Endothelial cell of umbilical vein (primary cell): ENCODE results near the gene OR14I1. TPM values are rescaled to one million over a fixed set of nuclear protein-coding genes. Genes with fewer than 3 reads are reported as not detected.

ENCODE experiments used
- BruUV-seq: library from RNA; stranded (reverse); fragments of 400-500 nt; replicated peaks from 2 replicates; lab custom pipeline; 2021; lab: Mats Ljungman, UMichigan
- CTCF ChIA-PET: fragments of 300-600, 350-600 bp; sonication (Branson Sonifier 250); formaldehyde crosslinking; loops from one replicate; lab custom pipeline; 2021; ENCODE audit warnings: antibody characterized with exemption, inconsistent platforms; lab: Charles Lee
- POLR2A ChIA-PET: fragments of 300-600, 350-600 bp; sonication (Branson Sonifier 250); formaldehyde crosslinking; loops from one replicate; lab custom pipeline; 2021; ENCODE audit warnings: antibody characterized with exemption, inconsistent platforms; lab: Charles Lee
- DNase-seq: peaks from one replicate; pipeline ENCODE4 v3.0.0-alpha.2; 2011; ENCODE audit warnings: low read depth, low spot score
- FAIRE-seq: peaks from 2 replicates; lab custom pipeline; 2011; peaks lifted over from hg19 to GRCh38; lab: Jason Lieb, UNC
- H2AFZ ChIP-seq: 2 replicates; pipeline ENCODE4 v1.6.0; 2012; ENCODE audit warnings: low read depth, low read length, control low read depth, inconsistent platforms
- H3K27ac ChIP-seq: 2 replicates; pipeline ENCODE4 v1.5.1; 2011; ENCODE audit warnings: low read depth, mild to moderate bottlenecking, control low read depth, low read length, moderate library complexity; ENCODE audit not compliant: insufficient read depth
- H3K27me3 ChIP-seq, 2 experiments: 2 replicates each; pipeline versions ENCODE4 v1.6.0 to v1.6.1; 2011; ENCODE audit warnings: low read length in 2 of 2, mixed read lengths in 1 of 2; ENCODE audit not compliant: control insufficient read depth in 2 of 2, insufficient read depth in 2 of 2
- H3K36me3 ChIP-seq, 2 experiments: 2 replicates in 1 of 2; 3 replicates in 1 of 2; pipeline ENCODE4 v1.5.1; 2011; ENCODE audit warnings: low read length in 2 of 2, mild to moderate bottlenecking in 1 of 2, moderate library complexity in 1 of 2; ENCODE audit not compliant: control insufficient read depth in 2 of 2, insufficient read depth in 2 of 2; ENCODE audit errors: extremely low read depth in 1 of 2
- H3K4me1 ChIP-seq: 3 replicates; pipeline ENCODE4 v1.5.1; 2011; ENCODE audit warnings: mild to moderate bottlenecking, low read length; ENCODE audit not compliant: control insufficient read depth, insufficient read depth; ENCODE audit errors: extremely low read depth
- H3K4me2 ChIP-seq: 2 replicates; pipeline ENCODE4 v1.6.1; 2011; ENCODE audit warnings: low read length, control low read depth, mixed read lengths; ENCODE audit not compliant: insufficient read depth
- H3K4me3 ChIP-seq, 3 experiments: fragments of 200-600 bp in 1 of 3; sonication (generic), shearing (Covaris generic) in 1 of 3; replicated peaks in 1 of 3; 2 replicates each; pipeline ENCODE4 v1.5.1; 2011 to 2016; ENCODE audit warnings: control low read depth in 3 of 3, low read length in 3 of 3, mild to moderate bottlenecking in 2 of 3, inconsistent platforms in 1 of 3, low read depth in 1 of 3, moderate library complexity in 1 of 3; ENCODE audit not compliant: insufficient read depth in 1 of 3
- H3K79me2 ChIP-seq: 2 replicates; pipeline ENCODE4 v1.6.0; 2012; ENCODE audit warnings: low read length, inconsistent platforms; ENCODE audit not compliant: control insufficient read depth, insufficient read depth
- H3K9ac ChIP-seq: replicated peaks from 2 replicates; pipeline ENCODE3; 2011; ENCODE audit warnings: low read length, control low read depth; ENCODE audit not compliant: insufficient read depth; ENCODE audit errors: extremely low read depth
- H3K9me1 ChIP-seq: replicated peaks from 3 replicates; pipeline ENCODE4 v1.6.0; 2011; ENCODE audit warnings: mild to moderate bottlenecking, low read length; ENCODE audit not compliant: control insufficient read depth, insufficient read depth; ENCODE audit errors: extremely low read depth
- H3K9me3 ChIP-seq: replicated peaks from 2 replicates; pipeline ENCODE4 v1.5.1; 2012; ENCODE audit warnings: low read length, inconsistent platforms; ENCODE audit not compliant: control insufficient read depth, insufficient read depth
- H4K20me1 ChIP-seq: replicated peaks from 2 replicates; pipeline ENCODE3; 2011; ENCODE audit warnings: mild to moderate bottlenecking, low read length; ENCODE audit not compliant: control insufficient read depth, insufficient read depth; ENCODE audit errors: extremely low read depth
- EZH2 ChIP-seq: IDR thresholded peaks from 2 replicates; pipeline ENCODE4 v1.6.1; 2012; ENCODE audit warnings: borderline replicate concordance, low read depth, mild to moderate bottlenecking, moderate library complexity, low read length, inconsistent platforms; ENCODE audit not compliant: severe bottlenecking
- FOS ChIP-seq: IDR thresholded peaks from 2 replicates; pipeline ENCODE4 v1.6.1; 2011; ENCODE audit warnings: mild to moderate bottlenecking, low read length, moderate library complexity, borderline replicate concordance; ENCODE audit not compliant: insufficient read depth
- GATA2 ChIP-seq: IDR thresholded peaks from 2 replicates; pipeline ENCODE4 v1.7.0; 2011; ENCODE audit warnings: low read depth, mild to moderate bottlenecking, moderate library complexity, mixed read lengths, low read length; ENCODE audit not compliant: insufficient read length, insufficient read depth
- JUN ChIP-seq: IDR thresholded peaks from 2 replicates; pipeline ENCODE4 v1.6.1; 2011; ENCODE audit warnings: borderline replicate concordance, low read depth; ENCODE audit not compliant: insufficient read length, insufficient read depth
- MYC ChIP-seq: IDR thresholded peaks from one replicate; pipeline ENCODE4 v1.6.1; 2011; ENCODE audit warnings: mild to moderate bottlenecking, low read depth, low read length
- POLR2A ChIP-seq: IDR thresholded peaks from 2 replicates; pipeline ENCODE4 v1.6.1; 2012; ENCODE audit warnings: low read depth, mild to moderate bottlenecking, control low read depth, low read length
- POLR2AphosphoS5 ChIP-seq: IDR thresholded peaks from 2 replicates; pipeline ENCODE4 v1.6.1; 2012; ENCODE audit warnings: low read depth, mild to moderate bottlenecking, control low read depth, low read length, moderate library complexity; ENCODE audit not compliant: insufficient read depth
- dilution Hi-C: fragments of 300-500 bp; cut with MboI; formaldehyde crosslinking; loops from one replicate; pipeline ENCODE4 v1.15.0; 2019; ENCODE audit warnings: low sequenced_read_pairs; ENCODE audit not compliant: extremely low pct_ligation_motif_present
- intact Hi-C: fragments of 100-400 bp; cut with micrococcal nuclease; formaldehyde crosslinking; loops from one replicate; pipeline ENCODE4 v1.10.0; 2022
- polyA plus RNA-seq, 4 experiments: library from polyadenylated mRNA; depleted of rRNA in 3 of 4; stranded (reverse) in 3 of 4; unstranded in 1 of 4; fragments of >200 nt; gene quantifications; 2 replicates each; pipeline versions ENCODE4 v1.2.1 to v1.2.3, GENCODE V29; 2011 to 2012; ENCODE audit warnings: missing spikeins in 1 of 4
- total RNA-seq: library from RNA; stranded (reverse); gene quantifications from 2 replicates; pipeline ENCODE4 v1.2.3, GENCODE V29; 2021
- TF ChIP-seq, protein P1 (sequence below): IDR thresholded peaks from 2 replicates; pipeline ENCODE4 v1.6.1; 2011; ENCODE audit not compliant: insufficient read depth, insufficient read length
- TF ChIP-seq, protein P2 (sequence below), 2 donors: IDR thresholded peaks; 1 replicate in 1 of 2; 2 replicates in 1 of 2; pipeline ENCODE4 v1.5.1; 2011; ENCODE audit warnings: low read length in 2 of 2, mild to moderate bottlenecking in 2 of 2, moderate library complexity in 2 of 2, control low read depth in 1 of 2, inconsistent platforms in 1 of 2, low read depth in 1 of 2; ENCODE audit not compliant: insufficient read depth in 1 of 2; ENCODE audit errors: extremely low read depth in 1 of 2

OR14I1 gene
- total and polyA plus RNA-seq, 2 donors (not counting 3 experiments of a cell fraction or from before 2014, with no cell fraction given) = not detected

DNA sequence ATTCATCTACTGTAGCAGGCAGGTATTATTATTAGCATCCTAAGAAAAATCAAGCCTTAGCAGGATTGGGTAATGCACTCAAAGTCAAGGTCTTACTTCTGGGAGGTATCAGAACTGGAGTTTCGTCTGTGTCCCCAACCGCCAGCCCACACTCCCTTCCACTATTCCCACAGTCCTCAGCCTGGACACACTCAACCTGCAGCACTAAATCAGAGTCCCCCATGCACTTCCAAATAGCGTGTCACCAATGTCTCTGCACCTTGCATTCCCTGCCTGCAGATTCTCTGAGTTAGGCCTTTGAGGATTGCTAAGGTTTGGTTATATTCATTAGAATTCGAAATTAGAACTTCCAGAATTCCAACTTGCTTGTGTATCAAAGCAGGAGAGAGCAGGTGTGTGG, 49.1 kb upstream of the OR14I1 start:
- Histone ChIP-seq H3K9me3 (no peaks in the 10 kb centered on the region), H3K27me3 (no peaks in the 10 kb centered on the region), H3K79me2 (no peaks in the 10 kb centered on the region), H2AFZ (no peak overlapping the region), H3K9me1 (no peaks in the 10 kb centered on the region), H3K4me3 (no peak overlapping the region), H3K4me2 (no peak overlapping the region), H3K4me1 (no peaks in the 10 kb centered on the region), H3K9ac (no peak overlapping the region), H3K36me3 (no peaks in the 10 kb centered on the region), H3K27ac (no peak overlapping the region), H4K20me1 (no peaks in the 10 kb centered on the region)
- intact Hi-C loops (no loop called here), dilution Hi-C loops (no loop called here)
- TF ChIP-seq, protein P1, sequence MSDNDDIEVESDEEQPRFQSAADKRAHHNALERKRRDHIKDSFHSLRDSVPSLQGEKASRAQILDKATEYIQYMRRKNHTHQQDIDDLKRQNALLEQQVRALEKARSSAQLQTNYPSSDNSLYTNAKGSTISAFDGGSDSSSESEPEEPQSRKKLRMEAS = no peak
- TF ChIP-seq MYC (no peak), FOS (no peak)
- CTCF ChIA-PET = no interaction called here
- DNase-seq = no peak
- no TSS peak for BruUV-seq
- no peak for FAIRE-seq
- POLR2A ChIA-PET = no interaction called here

DNA sequence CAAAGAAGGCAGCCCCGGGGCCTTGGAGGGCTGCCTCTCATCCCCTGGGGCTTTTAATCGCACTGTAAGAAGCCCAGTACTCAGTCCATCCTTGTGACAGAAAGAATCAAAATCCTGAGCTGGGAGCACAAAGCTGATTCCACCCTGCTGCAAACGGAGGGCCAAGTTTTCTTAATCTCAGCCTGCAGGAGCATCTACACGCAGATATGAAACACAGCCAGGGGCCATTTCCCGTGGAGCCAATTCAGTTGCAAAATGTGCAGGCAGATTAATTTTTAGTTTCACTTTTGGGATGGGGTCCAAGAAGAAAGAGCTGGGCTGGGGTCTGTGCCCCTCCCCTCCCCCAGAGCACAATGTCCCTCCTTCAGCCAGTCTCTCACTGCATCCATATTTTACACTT, 48.6 kb upstream of the OR14I1 start:
- no peaks in the 10 kb centered on the region for H3K36me3 ChIP-seq
- H3K4me1 ChIP-seq = no peaks in the 10 kb centered on the region
- H3K4me3 ChIP-seq = no peak overlapping the region
- DNase-seq (no peak), FAIRE-seq (no peak)
- H3K79me2 ChIP-seq = no peaks in the 10 kb centered on the region
- no TSS peak for BruUV-seq
- no peaks in the 10 kb centered on the region for H4K20me1 ChIP-seq
- H3K9ac ChIP-seq = no peak overlapping the region
- no peaks in the 10 kb centered on the region for H3K9me3 ChIP-seq
- H2AFZ ChIP-seq = no peak overlapping the region
- CTCF ChIA-PET = no interaction called here
- no peaks in the 10 kb centered on the region for H3K9me1 ChIP-seq
- no peak overlapping the region for H3K4me2 ChIP-seq
- POLR2A ChIA-PET = no interaction called here
- no peaks in the 10 kb centered on the region for H3K27me3 ChIP-seq
- TF ChIP-seq POLR2A (no peak), FOS (no peak), GATA2 (no peak), EZH2 (no peak), JUN (no peak), POLR2AphosphoS5 (no peak), MYC (no peak)
- TF ChIP-seq, protein P2, sequence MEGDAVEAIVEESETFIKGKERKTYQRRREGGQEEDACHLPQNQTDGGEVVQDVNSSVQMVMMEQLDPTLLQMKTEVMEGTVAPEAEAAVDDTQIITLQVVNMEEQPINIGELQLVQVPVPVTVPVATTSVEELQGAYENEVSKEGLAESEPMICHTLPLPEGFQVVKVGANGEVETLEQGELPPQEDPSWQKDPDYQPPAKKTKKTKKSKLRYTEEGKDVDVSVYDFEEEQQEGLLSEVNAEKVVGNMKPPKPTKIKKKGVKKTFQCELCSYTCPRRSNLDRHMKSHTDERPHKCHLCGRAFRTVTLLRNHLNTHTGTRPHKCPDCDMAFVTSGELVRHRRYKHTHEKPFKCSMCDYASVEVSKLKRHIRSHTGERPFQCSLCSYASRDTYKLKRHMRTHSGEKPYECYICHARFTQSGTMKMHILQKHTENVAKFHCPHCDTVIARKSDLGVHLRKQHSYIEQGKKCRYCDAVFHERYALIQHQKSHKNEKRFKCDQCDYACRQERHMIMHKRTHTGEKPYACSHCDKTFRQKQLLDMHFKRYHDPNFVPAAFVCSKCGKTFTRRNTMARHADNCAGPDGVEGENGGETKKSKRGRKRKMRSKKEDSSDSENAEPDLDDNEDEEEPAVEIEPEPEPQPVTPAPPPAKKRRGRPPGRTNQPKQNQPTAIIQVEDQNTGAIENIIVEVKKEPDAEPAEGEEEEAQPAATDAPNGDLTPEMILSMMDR (IDR thresholded peaks at IDR 0.05; ENCODE audit: extremely low read depth in 1 of 2, insufficient read depth in 1 of 2, low read depth in 1 of 2, low read length in 2 of 2) = no peak
- TF ChIP-seq, protein P1 = no peak
- H3K27ac ChIP-seq = no peak overlapping the region
- dilution Hi-C loops = no loop called here
- intact Hi-C loops = no loop called here
